ENCODE data around the gene PDCD6IP.
"Not testable (repeated sequence)": the region's sequence is repeated elsewhere in the genome, so short reads cannot be mapped to it uniquely, and the experiment has no call there.

PDCD6IP gene

GRCh38 chr3:33855407-33855806 is 57.0 kb downstream of the PDCD6IP start:
- DNase-seq (ENCODE audit: low read depth), result not testable (repeated sequence)

GRCh38 chr3:33855884-33856546 is 57.6 kb downstream of the PDCD6IP start:
- no peak for DNase-seq (ENCODE audit: low read depth)

DNA sequence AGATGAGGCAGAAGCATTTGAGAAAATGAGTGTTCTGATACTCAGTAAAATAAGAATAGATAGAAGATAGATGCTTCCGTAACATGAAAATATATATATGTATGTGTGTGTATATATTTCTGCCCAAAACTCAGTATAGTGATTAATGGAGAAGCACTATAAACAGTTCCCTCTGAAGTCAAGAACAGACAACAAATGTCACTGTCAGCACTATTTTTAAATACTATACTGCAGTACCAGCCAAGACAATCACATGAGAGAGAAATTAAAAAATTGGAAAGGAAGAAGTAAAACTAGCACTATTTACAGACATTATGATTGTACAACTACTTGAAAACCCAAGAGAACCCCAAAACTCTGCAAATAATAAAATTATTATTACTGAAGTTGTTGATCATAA is 59.3 kb downstream of the PDCD6IP start:
- DNase-seq (ENCODE audit: low read depth), result not testable (repeated sequence)

DNA sequence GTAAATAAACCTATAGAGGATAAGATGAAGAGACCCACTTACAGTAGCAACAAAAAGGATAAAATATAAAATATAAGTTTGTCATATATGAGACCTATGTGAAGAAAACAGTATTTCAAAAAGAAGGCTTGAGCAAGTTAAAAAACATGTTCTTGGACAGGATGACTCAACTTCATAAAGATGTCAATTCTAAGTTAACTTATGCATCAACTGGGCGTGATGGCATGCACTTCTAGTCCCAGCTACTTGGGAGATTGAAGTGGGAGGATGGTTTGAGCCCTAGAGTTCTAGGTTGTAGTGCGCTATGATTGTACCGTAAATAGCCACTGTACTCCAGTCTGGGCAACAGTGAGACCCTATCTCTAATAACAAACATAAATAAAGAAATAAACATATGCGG is 59.7 kb downstream of the PDCD6IP start:
- DNase-seq (ENCODE audit: low read depth), result no peak

DNA sequence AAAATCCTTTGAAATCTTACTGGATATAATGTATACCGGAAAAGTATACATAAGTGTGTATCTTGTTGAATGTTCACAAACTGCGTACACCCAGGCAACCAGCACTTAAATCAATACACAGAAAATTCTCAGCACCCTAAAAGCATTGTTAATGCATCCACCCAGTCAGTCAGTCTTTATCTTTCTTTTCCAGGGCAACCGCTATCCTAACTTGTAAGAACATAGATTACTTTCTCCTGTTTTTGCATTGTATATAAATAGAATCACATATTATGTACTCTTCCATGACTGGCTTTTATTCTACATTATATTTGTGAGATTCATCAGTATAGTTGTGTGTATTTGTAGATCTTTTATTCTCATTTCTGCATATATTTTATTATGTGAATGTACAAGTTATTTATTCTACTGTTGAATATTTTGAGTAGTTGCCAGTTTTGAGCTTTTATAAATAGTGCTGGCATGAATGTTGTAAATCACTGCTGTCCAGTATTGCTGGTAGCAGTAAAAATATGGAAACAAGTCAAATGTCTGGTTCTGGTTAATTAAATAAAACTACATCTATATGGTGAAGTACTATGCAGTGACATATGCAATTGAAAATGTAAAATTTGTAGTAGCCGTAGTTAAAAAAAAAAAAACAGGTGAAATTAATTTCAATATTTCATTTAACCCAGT is 62.1 kb downstream of the PDCD6IP start:
- no peak for DNase-seq (ENCODE audit: low read depth)

DNA sequence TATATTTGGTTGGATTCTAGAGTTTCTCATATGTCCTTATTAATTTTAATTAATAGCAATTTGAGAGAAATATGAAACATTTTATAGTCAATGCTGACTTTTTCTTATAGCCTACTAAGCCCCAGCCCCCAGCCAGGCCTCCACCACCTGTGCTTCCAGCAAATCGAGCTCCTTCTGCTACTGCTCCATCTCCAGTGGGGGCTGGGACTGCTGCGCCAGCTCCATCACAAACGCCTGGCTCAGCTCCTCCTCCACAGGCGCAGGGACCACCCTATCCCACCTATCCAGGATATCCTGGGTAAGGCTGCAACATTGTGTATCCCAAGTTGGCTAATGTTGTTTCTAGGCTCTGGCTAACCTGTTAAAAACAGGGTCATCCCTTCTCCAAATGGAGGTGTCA is 66.7 kb downstream of the PDCD6IP start:
- no peak for DNase-seq (ENCODE audit: low read depth)

GRCh38 chr3:33868309-33868708 is 69.9 kb downstream of the PDCD6IP start:
- DNase-seq (ENCODE audit: low read depth), result no peak

DNA sequence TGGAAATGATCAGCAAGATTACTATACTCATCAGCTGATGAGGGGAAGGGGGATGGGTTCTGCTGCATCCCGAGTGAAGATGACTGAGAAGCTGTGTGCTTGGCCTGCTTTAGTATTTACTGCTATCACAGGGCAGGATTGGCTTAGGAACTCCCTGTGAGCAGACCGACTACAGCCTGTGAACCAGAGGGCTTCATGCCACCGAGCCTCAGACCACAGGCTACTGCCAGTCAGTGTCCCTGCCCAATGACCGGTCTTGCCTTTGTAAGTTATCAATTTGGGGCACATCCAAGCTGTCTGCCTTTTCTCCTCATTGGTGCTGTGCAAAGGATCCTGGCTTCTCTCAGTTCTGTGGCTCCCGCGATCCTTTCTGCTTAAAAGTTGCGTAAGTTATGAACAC is 71.5 kb downstream of the PDCD6IP start:
- no peak for DNase-seq (ENCODE audit: low read depth)

DNA sequence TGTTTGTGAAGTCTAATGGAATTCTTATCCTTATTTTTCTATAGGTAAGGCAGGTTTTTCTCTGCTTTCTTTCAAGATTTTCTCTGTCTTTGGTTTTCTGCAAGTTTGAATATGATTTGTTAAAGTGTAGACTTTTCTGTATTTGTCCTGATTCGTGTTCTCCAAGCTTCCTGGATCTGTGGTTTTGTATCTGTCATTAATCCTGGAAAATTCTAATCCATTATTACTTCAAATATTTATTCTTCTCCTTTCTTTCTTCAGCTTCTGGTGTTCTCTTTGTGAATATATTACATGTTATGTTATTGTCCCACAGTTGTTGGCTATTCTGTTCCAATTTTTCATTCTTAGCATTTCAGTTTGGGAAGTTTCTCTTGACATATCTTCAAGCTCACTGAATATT is 76.4 kb downstream of the PDCD6IP start:
- no peak for DNase-seq (ENCODE audit: low read depth)

DNA sequence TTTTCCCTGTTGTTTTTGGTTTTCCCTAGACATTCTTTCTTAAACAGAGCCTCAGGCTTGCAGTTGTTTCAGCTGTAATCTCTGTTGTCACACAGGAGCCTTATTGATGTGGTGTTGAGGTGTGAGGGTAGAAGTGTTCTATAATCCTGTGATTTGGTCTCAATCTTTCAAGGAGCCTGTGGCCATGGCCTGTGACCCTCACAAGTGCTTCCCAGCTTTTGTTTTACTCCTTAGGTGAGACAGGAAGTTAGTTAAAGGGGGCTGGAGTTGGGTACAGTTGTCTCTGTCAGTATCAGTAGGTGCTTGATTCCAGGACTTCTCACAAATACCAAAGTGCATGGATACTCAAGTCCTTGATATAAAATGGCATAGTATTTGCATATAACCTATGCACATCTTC is 77.2 kb downstream of the PDCD6IP start:
- no peak for DNase-seq (ENCODE audit: low read depth)

- DNase-seq (ENCODE audit: low read depth), result no peak
Observed at GRCh38 chr3:33877187-33877586, 78.8 kb downstream of the PDCD6IP start.

- DNase-seq (ENCODE audit: low read depth), result no peak
Observed at GRCh38 chr3:33879540-33879939, 81.1 kb downstream of the PDCD6IP start.

DNA sequence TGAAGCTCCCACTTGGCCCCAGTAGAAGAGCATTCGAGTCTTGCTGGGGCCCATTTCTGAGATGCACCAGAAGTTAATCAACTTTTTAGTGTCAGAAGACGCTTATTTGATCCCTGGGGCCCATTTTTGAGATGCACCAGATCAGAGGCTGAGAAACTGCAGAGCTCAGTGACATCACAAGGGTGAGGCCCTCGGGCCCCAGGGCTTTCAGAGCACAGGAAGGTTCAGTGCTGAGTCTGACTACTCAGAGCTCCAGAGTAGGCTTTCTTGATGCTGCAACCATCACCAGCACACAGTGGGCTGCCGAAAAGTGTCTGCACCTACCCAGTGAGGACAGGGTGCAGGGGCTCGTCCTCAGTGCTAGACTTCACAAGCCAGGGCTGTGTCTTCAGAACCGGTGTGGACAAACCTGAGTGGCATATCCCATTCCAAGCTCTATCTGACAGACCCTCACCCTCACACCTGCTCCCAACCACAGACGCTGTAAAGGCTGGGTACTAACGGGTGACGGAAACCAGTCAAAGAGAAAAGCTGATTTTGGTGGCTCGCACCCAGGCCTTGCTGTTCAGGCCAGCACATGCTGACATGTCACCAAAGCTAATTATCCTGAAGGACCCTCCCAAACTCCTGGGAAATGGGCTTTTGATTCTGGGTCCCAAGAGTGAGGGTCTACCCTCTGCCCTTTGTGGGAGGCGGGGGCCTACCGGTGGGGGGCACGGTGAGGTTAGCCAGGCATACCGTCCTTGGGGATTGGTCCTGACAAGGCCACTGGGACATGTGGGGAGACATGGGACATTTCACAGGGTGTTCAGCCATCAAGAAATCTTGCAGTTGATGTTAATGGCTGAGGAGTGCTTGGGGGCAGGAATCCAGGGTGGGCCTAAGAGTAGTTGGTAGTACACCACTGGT is 83.0 kb downstream of the PDCD6IP start:
- DNase-seq (ENCODE audit: low read depth), result no peak

- no peak for DNase-seq (ENCODE audit: low read depth)
Observed at GRCh38 chr3:33882296-33882695, 83.9 kb downstream of the PDCD6IP start.

GRCh38 chr3:33883538-33883950 is 85.1 kb downstream of the PDCD6IP start:
- peak; percentile 31 for DNase-seq (ENCODE audit: low read depth)

- DNase-seq (ENCODE audit: low read depth), result no peak
Observed at GRCh38 chr3:33883951-33884561, 85.6 kb downstream of the PDCD6IP start.

DNA sequence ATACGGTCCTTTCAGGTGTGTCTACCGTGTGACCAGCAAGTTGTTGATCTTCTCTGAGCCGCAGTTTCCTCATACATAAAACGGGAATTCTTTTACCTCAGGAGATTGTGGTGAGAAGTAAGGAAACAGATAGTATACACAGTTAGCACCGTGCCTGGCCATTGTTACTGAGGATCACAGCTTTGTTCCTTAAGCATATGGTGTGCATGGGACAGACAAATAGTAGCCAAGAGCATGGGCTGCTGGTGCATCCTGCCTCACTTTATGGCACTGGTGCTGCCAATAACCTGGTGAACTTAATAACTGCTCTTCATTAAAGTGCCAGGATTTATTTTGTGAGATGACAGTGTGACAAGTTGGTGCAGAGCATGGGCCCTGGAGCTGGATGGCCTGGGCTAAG is 86.3 kb downstream of the PDCD6IP start:
- DNase-seq (ENCODE audit: low read depth), result no peak

DNA sequence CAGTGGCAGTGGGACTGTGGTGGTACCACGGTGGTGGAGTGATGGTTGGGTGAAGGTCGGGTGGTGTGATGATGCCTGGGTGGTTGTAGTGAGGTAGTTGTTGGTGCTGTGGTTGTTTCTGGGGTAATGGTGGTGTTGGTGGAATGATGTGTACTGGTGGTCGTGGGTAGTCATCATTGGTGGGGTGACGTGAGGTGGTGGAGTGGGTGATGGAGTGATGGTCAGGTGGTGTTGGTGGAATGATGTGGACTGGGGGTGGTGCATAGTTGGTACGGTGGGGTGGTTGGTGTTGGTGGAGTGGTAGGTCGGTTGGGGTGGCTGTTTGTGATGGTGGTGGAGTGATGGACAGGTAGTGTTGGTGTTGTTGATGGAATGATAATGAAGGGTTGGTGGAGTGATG is 87.1 kb downstream of the PDCD6IP start:
- DNase-seq (ENCODE audit: low read depth), result no peak

DNA sequence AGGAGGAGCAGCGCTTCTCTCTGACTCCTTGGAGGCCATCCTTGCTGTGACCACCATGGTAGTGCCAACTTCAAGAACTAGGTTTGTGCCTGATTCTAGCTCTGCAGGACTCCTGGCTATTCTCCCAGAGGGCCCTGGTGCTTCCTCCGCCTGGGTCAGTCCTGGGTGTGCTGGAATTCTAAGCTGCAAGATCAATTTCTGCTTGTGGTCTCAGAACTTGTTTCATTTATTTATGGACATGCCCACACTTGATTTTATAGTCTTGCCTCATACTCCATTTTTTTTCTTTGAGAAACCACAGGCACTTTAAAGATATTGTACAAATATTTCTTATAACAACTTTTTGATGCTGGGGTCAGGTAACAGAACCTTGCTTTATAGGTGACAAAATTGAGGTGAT is 87.6 kb downstream of the PDCD6IP start:
- DNase-seq (ENCODE audit: low read depth), result no peak

DNA sequence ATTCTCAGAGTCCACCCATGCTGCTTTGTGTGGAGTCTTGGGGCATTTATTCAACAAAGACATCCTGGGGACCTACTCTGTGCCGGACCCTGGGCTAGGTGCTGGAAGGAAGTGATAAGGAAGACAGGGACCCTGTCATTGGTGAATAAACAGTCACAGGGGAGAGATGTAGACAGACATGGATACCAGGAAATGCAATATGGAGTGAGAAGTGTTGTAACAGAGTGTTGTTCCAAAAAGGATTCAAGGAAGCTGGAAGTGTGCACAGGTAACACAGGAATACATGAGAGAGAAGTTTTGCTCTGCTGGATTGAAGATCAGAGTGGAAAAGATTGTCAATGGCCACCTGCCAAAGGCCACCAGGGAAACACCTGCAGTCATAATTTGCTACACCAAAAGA is 89.0 kb downstream of the PDCD6IP start:
- no peak for DNase-seq (ENCODE audit: low read depth)

- no peak for DNase-seq (ENCODE audit: low read depth)
Observed at GRCh38 chr3:33889394-33890039, 91.1 kb downstream of the PDCD6IP start.

DNA sequence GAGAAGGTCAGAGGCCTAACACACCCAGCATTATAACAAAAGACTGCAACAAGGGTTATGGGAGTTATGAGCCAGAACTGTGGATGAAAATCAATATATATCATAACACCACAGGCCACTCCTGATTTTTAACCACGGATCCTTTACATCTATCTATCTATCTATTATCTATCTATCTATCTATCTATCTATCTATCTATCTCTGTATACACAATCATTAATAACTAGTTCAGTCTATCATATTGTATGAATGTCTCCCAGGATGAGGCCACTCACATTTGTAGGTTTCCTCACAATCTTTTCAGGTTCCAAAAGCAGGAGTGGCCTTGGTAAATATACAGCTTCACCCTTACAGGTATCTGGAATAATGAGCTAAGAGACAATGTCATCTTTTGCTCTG is 94.2 kb downstream of the PDCD6IP start:
- DNase-seq (ENCODE audit: low read depth), result no peak
